ENCODE results near the gene PTPRN2.

The PTPRN2 gene

DNA sequence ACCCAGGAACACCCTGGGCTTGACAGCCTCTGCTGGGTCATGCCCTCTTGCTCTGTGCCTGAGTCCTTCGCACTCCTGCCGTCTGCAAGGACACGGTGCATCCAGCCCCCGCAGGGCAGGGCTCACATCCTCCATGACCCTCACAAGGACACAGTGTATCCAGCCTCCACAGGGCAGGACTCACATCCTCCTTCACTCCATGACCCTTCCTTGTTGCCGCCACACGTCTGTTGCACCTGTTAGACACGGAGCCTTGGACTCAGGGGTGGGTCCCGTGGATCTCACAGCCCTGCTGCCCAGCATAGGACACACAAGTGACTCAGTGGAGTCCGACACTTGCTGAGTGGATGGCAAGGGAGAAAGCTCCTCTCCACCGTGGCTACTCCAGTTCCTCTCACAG, 750.1 kb downstream of the PTPRN2 start:
- no peak for DNase-seq

DNA sequence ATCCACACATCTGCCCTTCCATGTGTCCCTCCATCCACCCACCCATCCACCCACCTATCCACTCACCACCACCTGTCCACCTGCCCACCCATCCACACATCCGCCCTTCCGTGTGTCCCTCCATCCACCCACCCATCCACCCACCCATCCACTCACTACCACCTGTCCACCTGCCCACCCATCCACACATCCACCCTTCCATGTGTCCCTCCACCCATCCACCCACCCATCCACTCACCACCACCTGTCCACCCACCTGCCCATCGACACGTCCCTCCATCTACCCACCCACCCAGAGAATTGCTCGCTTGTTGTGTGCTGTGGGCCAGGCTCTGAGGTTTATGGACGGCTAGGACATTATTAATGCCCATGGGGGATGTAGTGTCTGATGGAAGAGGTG, 750.6 kb downstream of the PTPRN2 start:
- DNase-seq, result no peak

DNA sequence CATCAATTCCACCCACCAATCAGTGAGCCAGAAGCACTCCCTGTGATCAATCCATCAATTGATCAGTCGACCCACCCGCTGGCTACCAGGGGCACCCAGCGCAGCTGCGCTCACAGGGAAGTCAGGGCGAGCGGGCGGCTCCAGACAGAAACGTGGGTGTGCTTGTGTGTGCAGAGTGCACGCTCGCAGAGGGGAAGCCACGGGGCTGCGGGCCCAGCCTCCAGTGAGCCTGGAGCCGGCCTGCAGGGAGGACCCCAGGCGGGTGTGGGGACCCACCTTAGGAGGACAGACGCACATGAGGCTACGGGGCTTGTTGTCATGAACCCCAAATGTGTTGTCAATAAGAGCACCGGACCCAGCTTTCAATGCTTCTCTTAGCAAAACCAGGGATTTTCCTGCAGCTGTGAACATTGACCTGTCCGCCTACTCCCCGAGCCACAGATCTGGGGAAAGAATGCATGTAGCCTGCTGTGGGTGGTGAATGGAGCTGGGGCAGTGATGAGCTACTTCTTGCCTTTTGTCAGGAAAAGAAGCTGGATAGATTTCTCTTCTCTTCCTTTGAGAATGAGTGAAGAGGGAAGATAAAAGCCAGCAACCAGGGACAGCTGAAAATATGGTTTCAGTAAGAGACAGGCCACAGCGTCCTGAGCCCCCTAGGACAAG, 753.0 kb downstream of the PTPRN2 start:
- no peak for DNase-seq

DNA sequence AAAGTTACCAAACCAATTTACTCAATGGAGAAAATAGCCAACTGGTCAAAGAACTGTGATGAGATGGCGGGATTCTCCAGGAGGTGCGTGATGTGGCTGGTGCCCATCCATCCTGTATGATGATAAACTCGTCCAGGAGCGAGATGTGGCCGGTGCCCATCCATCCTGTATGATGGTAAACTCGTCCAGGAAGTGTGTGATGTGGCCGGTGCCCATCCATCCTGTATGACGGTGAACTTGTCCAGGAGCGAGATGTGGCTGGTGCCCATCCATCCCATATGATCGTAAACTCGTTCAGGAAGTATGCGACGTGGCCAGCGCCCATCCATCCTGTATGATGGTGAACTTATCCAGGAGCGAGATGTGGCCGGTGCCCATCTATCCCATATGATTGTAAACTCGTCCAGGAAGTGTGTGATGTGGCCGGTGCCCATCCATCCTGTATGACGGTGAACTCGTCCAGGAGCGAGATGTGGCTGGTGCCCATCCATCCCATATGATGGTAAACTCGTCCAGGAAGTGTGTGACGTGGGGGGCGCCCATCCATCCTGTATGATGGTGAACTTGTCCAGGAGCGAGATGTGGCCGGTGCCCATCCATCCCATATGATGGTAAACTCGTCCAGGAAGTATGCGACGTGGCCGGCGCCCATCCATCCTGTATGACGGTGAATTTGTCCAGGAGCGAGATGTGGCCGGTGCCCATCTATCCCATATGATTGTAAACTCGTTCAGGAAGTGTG, 754.6 kb downstream of the PTPRN2 start:
- DNase-seq, result no peak

DNA sequence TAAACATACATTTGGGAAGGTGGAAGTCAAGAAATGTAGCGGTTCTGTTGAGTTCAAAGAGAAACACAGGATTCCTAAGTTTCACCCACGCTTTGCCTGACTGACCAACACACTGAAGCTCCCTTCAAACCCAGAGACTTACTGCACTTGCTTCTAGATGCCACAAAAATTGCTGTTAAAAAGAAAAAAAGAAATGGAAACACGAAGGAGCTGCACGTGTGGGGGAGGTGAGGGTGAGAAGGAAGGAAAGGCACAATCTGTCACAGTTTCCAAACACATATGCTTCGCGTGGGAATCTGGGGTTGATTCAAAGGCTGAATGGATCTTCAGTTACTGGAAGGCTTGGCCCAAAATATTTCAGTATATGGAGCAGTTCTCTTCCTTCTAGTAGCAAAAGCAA, 755.2 kb downstream of the PTPRN2 start:
- DNase-seq, result no peak

DNA sequence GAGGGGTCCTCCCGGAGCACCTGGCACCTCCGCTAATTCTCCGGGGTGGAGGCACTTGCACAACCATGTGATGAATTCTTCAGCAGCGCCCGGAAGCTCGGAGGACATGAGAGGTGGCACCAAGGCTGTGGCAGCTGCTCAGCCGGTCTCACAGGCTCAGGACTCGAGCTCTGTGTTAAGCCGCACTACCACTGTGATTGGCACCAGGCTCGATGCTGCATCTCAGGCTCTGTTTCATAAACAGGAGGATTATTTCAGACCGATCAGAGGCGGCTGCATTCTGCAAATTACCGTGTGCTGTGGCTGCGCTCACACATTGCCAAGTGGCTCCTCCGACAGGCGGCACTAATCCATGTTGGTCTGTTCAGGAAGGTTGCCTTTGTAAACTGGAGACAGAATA, 755.6 kb downstream of the PTPRN2 start:
- no peak for DNase-seq

DNA sequence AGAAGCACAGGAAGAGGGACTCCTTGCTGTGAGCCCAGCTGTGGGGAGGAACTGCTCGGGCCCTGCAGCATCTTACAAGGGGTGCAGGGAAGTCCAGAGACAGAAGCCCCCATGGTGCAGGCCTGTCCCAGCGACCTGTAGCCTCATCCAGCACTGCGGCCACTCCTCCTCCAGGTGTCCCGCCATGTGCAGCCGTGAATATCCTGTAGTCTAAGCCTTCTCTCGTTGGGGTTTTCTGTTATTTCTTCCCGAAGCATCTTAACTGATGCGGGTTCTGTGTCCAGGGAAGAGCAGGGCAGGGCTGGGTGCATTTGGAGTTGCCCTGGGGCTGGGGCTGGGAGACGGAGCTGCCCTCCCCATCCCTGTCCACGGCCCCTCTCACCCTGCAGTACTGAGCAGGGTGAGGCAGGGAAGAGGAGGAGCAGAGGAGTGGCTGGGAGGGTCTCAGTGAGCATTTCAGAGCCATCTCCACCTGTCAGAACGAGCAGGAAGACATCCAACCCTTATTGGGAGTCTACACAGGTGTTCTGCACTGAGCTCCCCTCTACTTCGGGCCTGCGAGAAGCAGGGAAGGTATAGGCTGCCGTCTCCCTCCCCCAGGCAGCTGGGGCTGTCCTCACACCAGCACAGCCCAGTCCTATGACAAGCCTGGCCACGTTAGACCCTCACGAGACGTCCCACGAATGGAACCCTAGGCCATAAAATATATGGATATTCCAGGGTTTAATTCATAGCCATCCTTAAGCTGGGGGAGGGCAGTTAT, 756.3 kb downstream of the PTPRN2 start:
- no peak for DNase-seq

DNA sequence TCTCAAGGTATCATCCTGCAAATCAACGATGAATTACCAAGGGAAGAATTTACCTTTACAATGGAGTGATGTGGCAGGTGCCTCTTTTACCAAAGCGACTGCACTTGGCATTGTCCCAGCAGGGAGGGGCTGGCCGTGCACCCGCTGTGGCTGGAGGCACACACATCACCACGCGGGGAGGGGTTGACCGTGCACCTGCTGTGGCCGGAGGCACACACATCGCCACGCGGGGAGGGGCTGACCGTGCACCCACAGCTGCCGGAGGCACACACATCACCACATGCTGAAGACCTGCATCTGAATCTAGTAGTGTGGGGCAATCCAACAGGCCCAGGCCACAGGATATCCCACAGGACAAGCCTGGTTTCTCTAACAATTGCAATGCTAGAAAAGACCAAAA, 757.3 kb downstream of the PTPRN2 start:
- no peak for DNase-seq

DNA sequence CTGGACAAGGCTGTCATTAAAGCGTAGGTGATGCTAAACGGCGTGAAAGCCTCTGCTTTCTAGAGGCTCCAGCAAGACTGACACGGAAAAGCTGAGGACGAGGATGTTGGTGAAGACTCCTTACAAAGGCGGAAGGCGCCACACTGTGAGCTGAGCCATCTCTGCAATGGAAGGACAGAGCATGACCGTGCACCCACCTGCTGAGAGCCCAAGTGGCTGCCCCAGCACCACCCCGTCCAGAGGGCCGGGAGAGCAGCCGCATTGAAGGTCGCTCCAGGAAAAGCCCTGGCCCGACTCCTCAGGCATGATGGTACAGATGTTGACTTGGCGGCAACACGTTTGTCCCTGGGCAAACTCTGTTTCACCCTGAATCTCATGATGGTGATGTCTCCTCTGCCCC, 758.1 kb downstream of the PTPRN2 start:
- DNase-seq, result no peak

DNA sequence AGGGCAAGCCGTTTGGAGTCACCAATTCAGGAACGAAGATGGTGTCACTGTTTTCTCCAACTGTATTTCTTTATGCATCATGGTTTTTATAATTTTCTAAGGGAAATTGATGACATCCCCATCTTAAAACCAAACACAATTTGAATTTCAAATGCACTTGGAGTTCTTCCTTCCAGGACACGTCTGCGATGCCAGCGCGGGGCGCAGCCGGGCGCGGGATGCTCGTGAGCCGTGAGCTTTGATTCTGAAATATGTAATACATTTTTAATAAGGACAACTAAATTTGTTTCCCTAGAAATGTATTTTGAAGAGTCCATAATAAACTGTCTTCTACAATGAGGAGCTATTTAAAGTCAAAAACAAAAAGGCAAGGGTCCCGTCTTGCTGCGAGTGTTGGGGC, 758.7 kb downstream of the PTPRN2 start:
- no peak for DNase-seq

DNA sequence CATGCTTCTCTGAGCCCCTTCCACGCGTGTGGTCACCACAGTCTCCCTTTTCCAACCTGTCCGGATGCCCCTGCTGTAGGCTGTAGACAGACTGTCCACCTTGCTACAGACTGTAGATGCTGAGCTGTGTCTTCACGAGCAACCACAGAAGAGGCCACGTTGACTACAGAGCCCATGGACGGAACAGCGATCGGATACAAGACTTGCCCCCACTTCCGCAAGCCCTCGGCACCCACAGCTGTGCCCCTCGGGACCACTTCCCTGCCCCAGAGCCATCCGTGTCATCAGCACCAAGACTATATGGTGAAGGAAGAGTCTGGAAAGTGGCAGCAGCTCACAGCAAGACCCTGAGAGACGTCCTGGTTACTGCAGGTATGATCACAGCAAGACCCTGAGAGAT, 759.4 kb downstream of the PTPRN2 start:
- DNase-seq, result no peak

DNA sequence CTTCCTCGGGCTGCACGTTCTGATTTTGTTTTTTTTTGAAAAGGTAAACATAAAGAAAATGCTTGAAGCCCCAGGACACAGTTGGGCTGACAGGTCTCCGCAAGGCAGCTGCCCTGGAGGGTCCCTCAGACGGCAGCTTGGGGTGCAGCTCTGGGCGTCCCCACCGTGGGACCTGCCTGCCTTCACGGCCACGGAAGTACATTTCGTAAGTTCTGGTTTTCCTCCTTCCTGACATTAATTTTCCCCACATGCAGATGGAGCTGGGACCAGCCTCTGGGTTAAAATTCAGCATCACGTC, 759.8 kb downstream of the PTPRN2 start:
- DNase-seq, result no peak

DNA sequence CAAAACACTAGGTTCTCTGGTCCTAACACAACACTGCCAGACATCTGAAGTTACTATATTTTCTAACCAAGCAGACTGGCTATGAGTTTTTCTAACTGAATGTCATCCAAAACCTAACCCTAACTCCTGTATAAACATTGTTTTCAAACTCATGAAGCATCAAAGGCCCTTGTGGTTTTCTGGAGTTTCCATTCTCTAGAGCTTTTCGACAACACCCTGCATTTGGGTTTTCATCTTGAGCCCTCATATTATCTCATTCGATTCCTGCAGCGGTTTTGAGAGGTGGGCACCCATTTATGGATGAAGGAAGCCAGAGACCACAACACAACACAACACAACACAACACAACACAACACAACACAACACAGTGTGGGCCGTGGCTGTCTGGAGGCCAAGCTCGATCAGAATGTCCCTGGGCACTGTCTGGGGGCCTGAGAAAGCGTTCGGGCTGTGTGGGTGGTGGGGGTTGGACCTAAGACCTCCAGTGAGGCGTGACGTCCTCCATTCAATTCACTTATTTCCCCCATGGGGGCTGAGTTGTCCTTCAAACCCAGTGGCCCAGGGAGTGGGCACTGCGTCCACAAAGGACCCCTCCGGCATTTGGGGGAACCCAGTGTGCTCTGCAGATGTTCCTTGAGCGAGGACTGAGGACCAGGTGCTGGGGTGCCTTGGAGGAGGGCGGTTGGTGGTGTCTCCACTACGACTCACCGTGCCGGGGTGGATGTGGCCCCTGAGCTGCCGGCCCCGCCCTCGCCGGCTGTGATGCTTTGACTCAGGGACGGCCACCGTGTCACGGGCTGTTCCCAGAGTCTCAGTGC, 760.4 kb downstream of the PTPRN2 start:
- DNase-seq, result no peak

DNA sequence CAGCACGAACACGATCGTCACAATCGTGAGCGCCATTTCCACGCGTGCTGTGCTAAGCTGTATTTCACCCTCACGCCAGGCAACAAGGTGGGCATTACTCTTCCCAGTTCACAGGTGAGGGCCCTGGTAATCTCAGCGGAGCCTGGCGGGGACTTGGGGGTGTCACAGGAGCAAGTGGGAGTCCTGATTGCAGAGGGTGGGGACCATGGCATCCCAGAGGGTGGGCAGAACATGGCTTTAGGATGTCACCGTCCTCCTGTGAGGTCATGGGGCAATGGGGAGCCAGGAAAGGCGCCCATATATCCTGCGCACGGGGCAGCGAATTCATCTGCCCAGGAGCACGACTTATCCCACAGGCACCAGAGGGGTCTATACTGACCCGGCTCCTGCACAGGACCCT, 761.1 kb downstream of the PTPRN2 start:
- DNase-seq, result no peak

DNA sequence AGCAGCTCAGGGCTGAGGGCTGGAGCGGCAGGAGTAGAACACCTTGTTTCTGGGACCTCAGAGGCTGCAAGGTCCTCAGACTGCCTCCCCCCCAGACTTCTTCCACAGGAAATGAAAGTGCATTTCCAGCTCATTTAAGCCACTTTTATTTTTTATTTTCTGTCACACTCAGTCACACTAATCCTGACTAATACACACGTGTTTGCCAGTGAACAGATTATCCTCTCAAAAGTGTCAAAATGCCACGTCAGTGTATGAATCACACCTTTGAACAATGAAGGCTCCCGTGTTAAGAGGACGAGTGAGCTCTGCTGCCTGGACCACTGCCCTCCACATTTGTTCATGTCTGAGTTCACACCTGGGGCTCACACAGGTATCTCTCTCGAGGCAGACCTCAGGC, 762.3 kb downstream of the PTPRN2 start:
- no peak for DNase-seq

DNA sequence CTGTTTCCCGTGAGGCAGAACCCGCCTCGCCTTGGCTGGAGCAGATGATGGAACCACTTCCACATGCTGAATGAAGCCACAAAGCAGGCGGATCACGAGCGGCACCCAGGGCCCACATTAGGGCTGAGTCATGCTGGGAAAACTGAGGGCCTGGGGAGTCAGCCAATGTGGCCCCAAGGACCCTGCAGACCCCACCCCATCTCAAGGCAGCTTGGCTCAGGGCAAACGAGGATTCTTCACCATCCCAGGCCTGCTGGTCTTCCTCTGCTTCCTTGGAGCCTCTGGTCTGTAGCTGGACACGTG, 762.9 kb downstream of the PTPRN2 start:
- DNase-seq, result peak in 1 of 4 experiments; percentile 6

DNA sequence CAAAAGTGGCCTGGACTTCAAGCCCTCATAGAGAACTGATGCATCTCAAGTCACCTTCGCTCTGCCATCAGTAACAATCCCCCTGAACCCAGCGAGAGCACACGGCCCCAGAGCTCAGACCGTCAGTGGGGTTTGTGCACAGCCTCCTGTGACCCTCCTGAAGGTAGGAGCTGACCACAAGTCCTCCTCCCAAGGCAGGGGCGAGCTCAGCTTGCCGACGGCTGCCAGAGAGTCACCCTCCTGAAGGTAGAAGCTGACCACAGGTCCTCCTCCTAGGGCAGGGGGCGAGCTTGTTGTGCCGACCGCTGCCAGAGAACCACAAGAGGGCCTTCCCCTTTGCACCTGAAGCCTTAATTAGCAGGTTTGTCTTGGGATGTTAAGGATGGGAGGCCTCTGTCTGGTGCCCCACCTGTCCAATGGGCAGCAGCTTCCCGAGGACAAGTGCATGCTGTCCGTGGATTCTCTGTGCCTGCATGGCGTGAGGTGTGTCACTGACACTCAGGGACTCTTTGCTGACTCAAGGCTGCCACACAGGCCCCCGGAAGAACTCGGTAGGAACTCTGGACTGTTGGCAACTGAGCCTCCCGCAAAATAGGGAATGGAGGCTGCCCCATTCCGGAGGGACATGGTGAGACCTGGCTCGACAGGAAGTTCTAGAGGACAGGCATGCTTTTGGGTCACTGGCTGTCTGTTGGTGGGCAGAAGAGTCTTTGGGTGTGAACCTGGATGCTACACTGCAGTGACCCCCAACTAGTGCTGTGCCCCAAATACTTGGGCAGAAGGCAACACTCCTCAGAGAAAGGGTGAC, 763.4 kb downstream of the PTPRN2 start:
- no peak for DNase-seq

DNA sequence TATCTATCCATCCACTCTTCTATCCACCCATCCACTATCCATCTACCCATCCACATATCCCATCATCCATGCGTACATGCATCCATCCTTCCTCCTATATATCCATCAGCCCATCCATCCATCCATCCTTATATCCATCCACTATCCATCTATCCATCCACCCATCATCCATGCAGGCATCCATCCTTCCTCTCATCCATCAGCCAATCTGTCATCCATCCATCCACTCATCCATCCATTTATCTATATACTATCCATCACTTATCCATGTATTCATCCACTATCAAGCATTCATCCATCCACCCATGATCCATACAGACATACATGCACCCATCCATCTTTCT, 765.0 kb downstream of the PTPRN2 start:
- no peak for DNase-seq

DNA sequence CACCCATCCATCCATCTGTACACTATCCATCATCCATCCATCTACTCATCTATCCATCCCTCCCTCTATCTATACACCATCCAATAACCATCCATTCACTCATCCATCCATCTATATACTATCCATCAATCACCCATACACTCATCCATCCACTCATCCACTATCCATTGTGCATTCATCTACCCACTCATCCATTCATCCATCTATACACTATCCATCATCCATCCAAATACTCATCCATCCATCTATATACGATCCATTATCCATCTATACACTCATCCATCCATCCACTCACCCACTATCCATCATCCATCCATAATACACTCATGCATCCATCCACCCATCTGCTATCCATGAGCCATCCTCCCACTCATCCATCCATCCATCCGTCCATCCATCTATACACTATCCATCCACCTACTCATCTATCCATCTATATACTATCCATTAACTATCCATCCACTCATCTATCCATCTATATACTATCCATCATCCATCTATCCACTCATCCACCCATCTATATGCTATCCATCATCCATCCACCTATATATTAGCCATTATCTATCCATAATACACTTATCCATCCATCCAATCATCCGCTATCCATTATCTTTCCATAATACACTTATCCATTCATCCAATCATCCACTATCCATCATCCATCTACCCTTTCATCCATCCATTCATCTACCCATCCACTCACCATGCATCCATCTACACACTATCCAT, 765.5 kb downstream of the PTPRN2 start:
- no peak for DNase-seq

DNA sequence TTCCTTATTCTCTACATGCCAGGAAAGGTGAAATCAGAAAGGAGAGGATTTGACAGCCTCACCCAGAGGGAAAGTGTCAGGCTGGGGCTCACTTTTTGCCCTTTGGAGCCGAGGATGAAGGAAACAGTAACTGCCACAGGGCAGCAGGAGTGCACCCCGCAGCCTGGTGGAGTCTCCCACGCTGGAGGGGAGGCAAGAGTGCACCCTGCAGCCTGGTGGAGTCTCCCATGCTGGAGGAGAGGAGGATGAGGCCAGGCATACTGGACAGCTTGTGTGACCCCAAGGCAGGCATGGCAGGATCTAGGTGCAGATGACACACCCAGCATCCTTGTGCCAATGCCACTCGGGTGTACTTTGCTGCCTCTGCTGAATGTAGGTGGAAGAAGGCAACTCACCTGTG, 766.8 kb downstream of the PTPRN2 start:
- DNase-seq, result no peak

DNA sequence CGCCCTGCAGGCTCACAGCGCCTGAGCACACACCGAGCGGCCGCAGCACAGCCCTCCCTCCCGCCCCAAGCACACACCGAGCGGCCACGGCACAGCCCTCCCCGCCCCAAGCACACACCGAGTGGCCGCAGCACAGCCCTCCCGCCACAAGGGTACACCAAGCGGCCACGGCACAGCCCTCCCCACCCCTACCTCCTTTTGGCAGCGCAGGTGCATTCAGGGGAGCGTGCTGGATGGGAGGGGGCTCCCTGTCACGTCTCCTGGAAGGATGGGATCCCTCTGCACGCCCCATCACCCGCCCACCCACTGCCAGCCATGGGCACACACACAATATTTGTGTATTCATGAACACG, 768.2 kb downstream of the PTPRN2 start:
- no peak for DNase-seq

Measured in suppressor macrophage (primary cell).